HCT116 (cell line): ENCODE results near the gene SLC35A1. TPM values are rescaled to one million over a fixed set of nuclear protein-coding genes. Genes with fewer than 3 reads are reported as not detected.

Experiments
- ATAC-seq: fragments of 200-7000 bp; cut with Tn5 transposase; 2 replicates; pipeline ENCODE4 v1.9.1; 2020; ENCODE audit warnings: mild to moderate bottlenecking, moderate library complexity
- BruUV-seq: library from RNA; stranded (reverse); fragments of 400-500 nt; replicated peaks from 2 replicates; lab custom pipeline; 2021; lab: Mats Ljungman, UMichigan
- CTCF ChIA-PET: fragments of 300-600 bp; sonication (Branson Sonifier 250); formaldehyde crosslinking; loops from one replicate; lab custom pipeline; 2021; ENCODE audit warnings: antibody characterized with exemption; lab: Charles Lee
- POLR2A ChIA-PET: fragments of 300-600, 350-600 bp; sonication (Branson Sonifier 250); formaldehyde crosslinking; loops from one replicate; lab custom pipeline; 2021; ENCODE audit warnings: antibody characterized with exemption; lab: Charles Lee
- RAD21 ChIA-PET, 2 experiments: fragments of 300-600 bp; sonication (Branson Sonifier 250); formaldehyde crosslinking; loops; one replicate each; lab custom pipeline; 2023; ENCODE audit warnings: low total read pairs in 2 of 2; ENCODE audit not compliant: uncharacterized antibody in 2 of 2, unreplicated experiment in 2 of 2, low non-redundant PET in 1 of 2; lab: Charles Lee
- DNase-seq: peaks from one replicate; pipeline ENCODE4 v3.0.0-alpha.2; 2010; ENCODE audit warnings: low read depth, low spot score
- H2AFZ ChIP-seq: fragments of 200-600 bp; shearing (Covaris generic), sonication (generic); 2 replicates; pipeline ENCODE4 v1.6.1; 2017; ENCODE audit warnings: low read depth, mixed run types, mixed read lengths, antibody characterized with exemption, low read length; ENCODE audit not compliant: poor library complexity, severe bottlenecking
- H3K27ac ChIP-seq: 2 replicates; pipeline ENCODE4 v1.5.1; 2012; ENCODE audit warnings: low read depth, low read length
- H3K27me3 ChIP-seq: fragments of 200-600 bp; sonication (generic); 2 replicates; pipeline ENCODE4 v1.6.1; 2016; ENCODE audit warnings: mixed run types, low read length, mixed read lengths; ENCODE audit not compliant: insufficient read depth
- H3K36me3 ChIP-seq, 2 experiments: fragments of 200-500 bp in 1 of 2; fragments of 200-600 bp in 1 of 2; sonication (Bioruptor generic) in 1 of 2; sonication (generic) in 1 of 2; 2 replicates each; pipeline versions ENCODE4 v1.5.1 to v1.6.1; 2014 to 2016; ENCODE audit warnings: low read length in 2 of 2, inconsistent platforms in 1 of 2, mixed read lengths in 1 of 2, mixed run types in 1 of 2; ENCODE audit not compliant: insufficient read depth in 2 of 2, control insufficient read depth in 1 of 2
- H3K4me1 ChIP-seq, 2 experiments: fragments of 200-600 bp in 1 of 2; sonication (generic) in 1 of 2; 2 replicates each; pipeline versions ENCODE4 v1.5.1 to v1.6.1; 2012 to 2017; ENCODE audit warnings: low read length in 2 of 2, inconsistent platforms in 1 of 2, mild to moderate bottlenecking in 1 of 2, mixed read lengths in 1 of 2, mixed run types in 1 of 2, moderate library complexity in 1 of 2; ENCODE audit not compliant: insufficient read depth in 2 of 2, control insufficient read depth in 1 of 2
- H3K4me2 ChIP-seq: fragments of 200-600 bp; sonication (generic); 2 replicates; pipeline ENCODE4 v1.6.1; 2017; ENCODE audit warnings: mixed run types, low read length, mixed read lengths
- H3K4me3 ChIP-seq, 2 experiments: fragments of 200-600 bp in 1 of 2; sonication (generic) in 1 of 2; replicated peaks in 1 of 2; 2 replicates each; pipeline ENCODE4 v1.5.1; 2011 to 2016; ENCODE audit warnings: low read length in 2 of 2, control low read depth in 1 of 2, low read depth in 1 of 2, mild to moderate bottlenecking in 1 of 2, mixed read lengths in 1 of 2, mixed run types in 1 of 2
- H3K79me2 ChIP-seq: fragments of 200-600 bp; sonication (generic); 2 replicates; pipeline ENCODE4 v1.6.1; 2017; ENCODE audit warnings: mild to moderate bottlenecking, mixed run types, low read length, moderate library complexity, mixed read lengths; ENCODE audit not compliant: insufficient read depth
- H3K9ac ChIP-seq: fragments of 200-600 bp; sonication (generic); 2 replicates; pipeline ENCODE4 v1.6.1; 2016; ENCODE audit warnings: low read length, mixed read lengths
- H3K9me2 ChIP-seq: fragments of 200-600 bp; sonication (generic), shearing (Covaris generic); 2 replicates; pipeline ENCODE4 v1.6.1; 2017; ENCODE audit warnings: mixed run types, mild to moderate bottlenecking, moderate library complexity; ENCODE audit not compliant: insufficient read depth
- H3K9me3 ChIP-seq, 2 experiments: fragments of 200-500 bp in 1 of 2; fragments of 200-600 bp in 1 of 2; sonication (Bioruptor generic) in 1 of 2; sonication (generic) in 1 of 2; 2 replicates each; pipeline ENCODE4 v1.6.1; 2014 to 2017; ENCODE audit warnings: low read length in 2 of 2, mixed read lengths in 2 of 2, inconsistent platforms in 1 of 2, low read depth in 1 of 2, mild to moderate bottlenecking in 1 of 2, mixed run types in 1 of 2, moderate library complexity in 1 of 2; ENCODE audit not compliant: control insufficient read depth in 1 of 2, insufficient read depth in 1 of 2
- H4K20me1 ChIP-seq: fragments of 200-600 bp; sonication (generic), shearing (Covaris generic); 2 replicates; pipeline ENCODE4 v1.6.1; 2017; ENCODE audit warnings: mixed run types, mild to moderate bottlenecking, moderate library complexity; ENCODE audit not compliant: insufficient read depth
- ATF3 ChIP-seq: IDR thresholded peaks from 2 replicates; pipeline ENCODE4 v1.6.1; 2012
- CBX3 ChIP-seq: IDR thresholded peaks from 2 replicates; pipeline ENCODE4 v1.6.1; 2012; ENCODE audit warnings: low read depth
- CTCF ChIP-seq, 3 experiments: fragments of 200-600 bp in 1 of 3; sonication (generic) in 1 of 3; IDR thresholded peaks in 2 of 3; conservative IDR thresholded peaks in 1 of 3; 2 replicates each; pipeline ENCODE4 v1.5.1; 2012 to 2017; ENCODE audit warnings: low read depth in 2 of 3, low read length in 2 of 3, antibody characterized with exemption in 1 of 3, borderline replicate concordance in 1 of 3, control low read depth in 1 of 3, mild to moderate bottlenecking in 1 of 3, mixed read lengths in 1 of 3, mixed run types in 1 of 3, moderate library complexity in 1 of 3; ENCODE audit not compliant: insufficient read depth in 1 of 3
- ELF1 ChIP-seq: IDR thresholded peaks from 2 replicates; pipeline ENCODE4 v1.6.1; 2012; ENCODE audit warnings: low read depth, borderline replicate concordance
- EZH2 ChIP-seq: fragments of 200-600 bp; sonication (generic); IDR thresholded peaks from 2 replicates; pipeline ENCODE4 v1.6.1; 2017; ENCODE audit warnings: antibody characterized with exemption, mixed run types
- FOSL1 ChIP-seq: IDR thresholded peaks from 2 replicates; pipeline ENCODE4 v1.6.1; 2012; ENCODE audit warnings: low read depth
- JUND ChIP-seq: IDR thresholded peaks from 2 replicates; pipeline ENCODE4 v1.6.1; 2012
- POLR2A ChIP-seq: IDR thresholded peaks from 2 replicates; pipeline ENCODE4 v1.7.0; 2011; ENCODE audit warnings: borderline replicate concordance; ENCODE audit not compliant: insufficient read depth, insufficient read length; ENCODE audit errors: extremely low read depth
- SIN3A ChIP-seq: IDR thresholded peaks from 2 replicates; pipeline ENCODE4 v1.6.1; 2012; ENCODE audit warnings: low read depth
- SRF ChIP-seq: IDR thresholded peaks from 2 replicates; pipeline ENCODE4 v1.6.1; 2012; ENCODE audit warnings: low read depth
- TCF7L2 ChIP-seq: IDR thresholded peaks from 2 replicates; pipeline ENCODE4 v1.7.0; 2011; ENCODE audit warnings: borderline replicate concordance, inconsistent platforms; ENCODE audit not compliant: insufficient read depth, insufficient read length; ENCODE audit errors: extremely low read depth
- YY1 ChIP-seq: IDR thresholded peaks from 2 replicates; pipeline ENCODE4 v1.6.1; 2011; ENCODE audit warnings: low read length, low read depth, moderate library complexity, mild to moderate bottlenecking; ENCODE audit not compliant: insufficient replicate concordance; ENCODE audit errors: extremely low read depth
- ZFX ChIP-seq: fragments of 450-650 bp; IDR thresholded peaks from 2 replicates; pipeline ENCODE4 v1.6.1; 2017
- intact Hi-C: fragments of 100-400 bp; cut with micrococcal nuclease; formaldehyde crosslinking; loops from 2 replicates; pipeline ENCODE4 v1.10.0; 2022
- total RNA-seq: library from RNA; stranded (reverse); gene quantifications from one replicate; pipeline ENCODE4 v1.2.1, GENCODE V29; 2021; ENCODE audit not compliant: unreplicated experiment

SLC35A1 gene
- total RNA-seq, 1 experiment from 2014 or later, result 29.1 TPM

GRCh38 chr6:87465051-87465450 is 7.7 kb upstream of the SLC35A1 start:
- intact Hi-C loops, result no loop called here
- Histone ChIP-seq H3K9me3 (no peaks in the 10 kb centered on the region), H3K4me1 (no peaks in the 10 kb centered on the region), H3K36me3 (no peaks in the 10 kb centered on the region), H3K9me2 (no peaks in the 10 kb centered on the region), H2AFZ (no peak overlapping the region)
- ATAC-seq, result no peak
- no TSS peak for BruUV-seq
- RAD21 ChIA-PET, result no interaction called here
- CTCF ChIA-PET, result no interaction called here
- no peak for DNase-seq
- TF ChIP-seq TCF7L2 (no peak), SRF (no peak), SIN3A (no peak), ATF3 (no peak), ZFX (no peak), ELF1 (no peak), POLR2A (no peak), YY1 (no peak), JUND (no peak), CBX3 (no peak), FOSL1 (no peak), EZH2 (no peak), CTCF (IDR thresholded peaks at IDR 0.05 in 2 of 3, conservative IDR thresholded peaks at IDR 0.05 in 1 of 3; ENCODE audit: borderline replicate concordance in 1 of 3, insufficient read depth in 1 of 3, low read depth in 2 of 3, low read length in 2 of 3) (no peak)
- TF ChIP-seq, all 23 proteins: peak for 0
- no peak overlapping the region for H3K9ac ChIP-seq
- no peaks in the 10 kb centered on the region for H4K20me1 ChIP-seq
- H3K27ac ChIP-seq, result no peak overlapping the region
- H3K79me2 ChIP-seq, result no peaks in the 10 kb centered on the region
- H3K27me3 ChIP-seq, result no peaks in the 10 kb centered on the region
- POLR2A ChIA-PET, result no interaction called here
- no peak overlapping the region for H3K4me2 ChIP-seq
- H3K4me3 ChIP-seq, result no peak overlapping the region
